DMS114 treated with DMSO at 0.1 percent for 48 hours (cell line): Measurements from ENCODE around the gene H6PD.

Experiments
- DNase-seq: peaks from one replicate; lab custom pipeline; 2025; ENCODE audit not compliant: unreplicated experiment; lab: John Stamatoyannopoulos, UW

The H6PD gene

DNA sequence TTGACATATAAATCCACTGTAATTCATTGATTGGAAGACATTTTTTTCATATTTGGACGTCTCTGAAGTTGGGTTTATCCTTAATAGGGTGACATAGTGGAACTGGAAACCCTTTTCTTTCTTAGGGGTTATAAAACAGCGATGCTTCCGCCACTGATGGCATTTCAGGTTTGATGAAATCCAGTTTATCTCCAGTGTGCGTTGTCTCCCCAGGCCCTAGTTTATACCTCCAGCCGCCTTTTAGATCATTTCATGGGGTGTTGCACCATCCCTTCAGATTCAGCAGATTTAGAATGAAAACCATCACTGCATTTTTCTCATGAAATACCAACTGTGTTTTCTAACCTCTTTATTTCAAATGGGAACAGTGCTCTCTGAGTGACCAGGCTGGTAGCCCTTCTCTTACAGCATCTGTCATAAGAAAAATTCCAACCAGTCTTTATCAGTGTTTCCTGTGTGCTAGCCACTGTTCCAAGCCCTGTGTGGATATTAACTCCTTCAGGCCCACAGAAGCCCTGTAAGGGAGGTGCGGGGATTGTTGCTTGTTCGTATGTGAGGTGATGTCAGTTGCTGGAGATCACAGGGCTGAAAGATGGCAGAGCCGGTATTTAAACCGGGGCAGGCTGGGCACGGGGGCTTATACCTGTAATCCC, 19.0 kb downstream of the H6PD start:
- DNase-seq = no peak

DNA sequence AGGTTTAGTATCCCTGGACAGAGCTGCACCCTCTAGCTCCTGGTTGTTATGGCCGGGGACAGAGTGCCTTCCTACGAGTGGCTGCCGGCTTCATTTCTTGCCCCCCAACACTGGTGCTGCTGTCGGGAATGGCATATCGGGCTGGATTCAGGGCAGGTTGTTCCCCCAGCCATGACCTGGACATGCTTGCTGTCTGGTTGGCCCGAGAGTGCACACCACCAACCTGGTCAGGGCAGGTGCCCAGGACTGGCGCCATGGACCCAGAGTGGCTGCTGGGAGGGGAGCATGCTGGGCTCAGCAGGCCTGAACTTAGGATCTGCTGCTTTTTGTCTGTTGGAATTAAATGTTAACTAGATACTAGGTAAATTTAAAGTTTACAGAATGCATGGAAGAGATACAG, 21.8 kb downstream of the H6PD start:
- no peak for DNase-seq

DNA sequence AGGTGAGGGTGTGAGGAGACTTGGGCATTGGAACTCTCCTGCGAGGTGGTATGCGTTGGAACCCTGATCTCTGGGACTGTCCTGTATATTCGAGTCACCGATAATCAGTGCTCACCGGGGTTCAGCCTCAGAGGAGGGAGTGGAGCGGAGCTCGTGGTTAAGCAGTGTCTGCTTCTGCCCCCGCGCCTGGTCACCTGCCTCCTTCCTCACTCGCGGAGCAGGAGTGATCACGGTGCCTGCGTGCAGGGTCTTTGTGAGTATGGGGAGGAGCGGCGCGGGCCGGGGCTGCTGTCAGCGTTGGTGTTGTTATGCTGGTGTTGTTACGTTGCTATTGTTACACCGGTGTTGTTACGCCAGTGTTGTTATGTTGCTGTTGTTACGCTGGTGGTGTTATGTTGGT, 23.3 kb downstream of the H6PD start:
- DNase-seq = no peak

- no peak for DNase-seq
Observed at GRCh38 chr1:9258629-9259028, 24.1 kb downstream of the H6PD start.

DNA sequence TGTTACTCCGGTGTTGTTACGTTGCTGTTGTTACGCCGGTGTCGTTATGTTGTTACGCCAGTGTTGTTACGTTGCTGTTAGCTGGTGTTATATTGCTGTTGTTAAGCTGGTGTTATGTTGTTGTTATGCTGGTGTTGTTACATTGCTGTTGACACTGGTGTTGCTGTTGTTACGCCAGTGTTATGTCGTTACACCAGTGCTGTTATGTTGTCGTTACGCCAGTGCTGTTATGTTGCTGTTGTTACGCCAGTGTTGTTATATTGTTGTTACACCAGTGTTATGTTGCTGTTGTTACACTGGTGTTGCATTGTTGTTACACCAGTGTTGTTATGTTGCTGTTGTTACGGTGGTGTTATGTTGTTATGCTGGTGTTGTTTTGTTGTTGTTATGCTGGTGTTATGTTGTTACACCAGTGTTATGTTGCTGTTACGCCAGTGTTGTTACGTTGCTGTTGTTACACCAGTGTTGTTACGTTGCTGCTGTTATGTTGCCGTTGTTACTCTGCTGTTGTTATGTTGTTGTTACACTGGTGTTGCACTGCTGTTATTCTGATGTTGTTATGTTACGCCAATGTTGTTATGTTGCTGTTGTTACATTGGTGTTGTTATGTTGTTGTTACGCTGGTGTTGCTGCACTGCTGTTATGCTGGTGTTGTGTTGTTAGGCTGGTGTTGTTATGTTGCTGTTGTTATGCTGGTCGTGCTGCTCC, 25.6 kb downstream of the H6PD start:
- no peak for DNase-seq

DNA sequence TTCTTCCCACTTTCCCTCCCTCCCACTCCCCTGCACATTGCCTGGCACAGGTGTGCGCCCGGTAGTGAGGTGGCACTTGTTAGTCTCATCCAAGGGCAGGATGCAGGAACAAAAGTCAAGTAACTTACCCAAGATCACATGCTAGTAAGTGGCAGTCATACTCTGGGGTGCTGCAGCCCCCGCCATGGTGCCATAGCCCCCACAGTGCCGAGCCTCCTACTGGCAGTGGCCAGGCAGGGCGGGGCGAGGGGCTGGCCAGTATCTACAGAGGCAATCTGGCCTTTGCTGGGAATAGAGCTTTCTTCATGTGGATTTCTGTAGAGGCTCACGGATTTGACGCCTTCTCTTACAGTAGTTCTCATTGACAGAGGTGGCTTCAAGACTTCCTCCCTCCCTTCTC, 26.9 kb downstream of the H6PD start:
- DNase-seq = no peak

DNA sequence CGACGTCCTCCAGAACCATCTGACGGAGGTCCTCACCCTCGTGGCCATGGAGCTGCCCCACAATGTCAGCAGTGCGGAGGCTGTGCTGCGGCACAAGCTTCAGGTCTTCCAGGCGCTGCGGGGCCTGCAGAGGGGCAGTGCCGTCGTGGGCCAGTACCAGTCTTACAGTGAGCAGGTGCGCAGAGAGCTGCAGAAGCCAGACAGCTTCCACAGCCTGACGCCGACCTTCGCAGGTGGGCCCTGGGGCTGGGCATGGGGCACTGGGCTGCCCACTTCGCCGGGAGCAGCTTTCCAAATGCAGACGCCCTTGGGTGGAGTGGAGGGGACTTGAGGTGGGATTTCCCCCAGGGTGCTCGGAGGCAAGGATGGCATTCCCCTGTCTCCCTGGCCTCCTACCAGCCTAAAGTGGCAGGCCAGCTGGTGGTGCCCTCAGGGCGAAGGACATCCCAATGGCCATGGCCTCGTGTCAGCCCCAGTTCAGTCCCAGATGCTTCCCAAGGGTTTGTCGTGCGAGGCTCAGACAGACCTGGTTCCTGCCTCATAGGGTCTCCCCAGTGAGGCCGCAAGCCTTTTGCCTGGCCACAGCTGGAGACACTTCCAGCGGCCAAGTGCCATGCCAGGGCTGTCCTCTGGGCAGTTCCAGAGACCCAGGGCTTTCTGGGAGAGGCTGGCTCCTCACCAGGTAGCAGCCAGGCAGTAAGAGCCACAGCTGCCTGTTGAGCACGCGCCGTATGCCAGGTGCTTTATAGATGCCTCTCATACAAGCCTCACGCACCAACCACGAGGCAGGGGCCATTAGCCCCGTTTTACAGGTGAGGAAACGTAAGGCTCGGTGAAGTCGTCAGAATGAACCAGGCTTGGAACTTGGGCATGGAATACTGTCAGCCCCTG, 27.8 kb downstream of the H6PD start:
- DNase-seq = no peak

GRCh38 chr1:9263276-9263855, 28.8 kb downstream of the H6PD start:
- no peak for DNase-seq

DNA sequence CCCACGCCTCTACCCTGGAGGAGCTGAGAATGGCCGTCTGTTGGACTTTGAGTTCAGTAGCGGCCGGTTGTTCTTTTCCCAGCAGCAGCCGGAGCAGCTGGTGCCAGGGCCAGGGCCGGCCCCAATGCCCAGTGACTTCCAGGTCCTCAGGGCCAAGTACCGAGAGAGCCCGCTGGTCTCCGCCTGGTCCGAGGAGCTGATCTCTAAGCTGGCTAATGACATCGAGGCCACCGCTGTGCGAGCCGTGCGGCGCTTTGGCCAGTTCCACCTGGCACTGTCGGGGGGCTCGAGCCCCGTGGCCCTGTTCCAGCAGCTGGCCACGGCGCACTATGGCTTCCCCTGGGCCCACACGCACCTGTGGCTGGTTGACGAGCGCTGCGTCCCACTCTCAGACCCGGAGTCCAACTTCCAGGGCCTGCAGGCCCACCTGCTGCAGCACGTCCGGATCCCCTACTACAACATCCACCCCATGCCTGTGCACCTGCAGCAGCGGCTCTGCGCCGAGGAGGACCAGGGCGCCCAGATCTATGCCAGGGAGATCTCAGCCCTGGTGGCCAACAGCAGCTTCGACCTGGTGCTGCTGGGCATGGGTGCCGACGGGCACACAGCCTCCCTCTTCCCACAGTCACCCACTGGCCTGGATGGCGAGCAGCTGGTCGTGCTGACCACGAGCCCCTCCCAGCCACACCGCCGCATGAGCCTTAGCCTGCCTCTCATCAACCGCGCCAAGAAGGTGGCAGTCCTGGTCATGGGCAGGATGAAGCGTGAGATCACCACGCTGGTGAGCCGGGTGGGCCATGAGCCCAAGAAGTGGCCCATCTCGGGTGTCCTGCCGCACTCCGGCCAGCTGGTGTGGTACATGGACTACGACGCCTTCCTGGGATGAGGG, 29.7 kb downstream of the H6PD start:
- DNase-seq = no peak

DNA sequence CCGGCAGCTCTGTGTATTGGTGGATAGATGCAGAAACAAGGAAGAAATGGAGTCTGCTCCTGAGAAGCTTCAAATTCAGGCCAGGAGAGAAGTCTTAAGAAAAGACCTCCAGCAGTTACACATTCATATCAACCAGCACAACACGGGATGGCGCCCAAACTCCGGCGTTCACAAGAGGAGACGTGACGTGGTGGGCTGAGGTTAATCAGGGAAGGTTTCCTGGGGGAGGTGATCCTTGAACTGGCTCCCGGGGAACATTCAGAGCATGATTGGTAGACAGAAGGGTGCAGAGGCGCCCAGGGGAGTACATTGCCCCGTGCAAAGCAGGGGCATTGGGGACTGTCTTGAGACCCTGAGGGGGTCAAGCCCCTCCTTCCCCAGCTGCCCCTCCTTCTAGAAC, 30.5 kb downstream of the H6PD start:
- no peak for DNase-seq

DNA sequence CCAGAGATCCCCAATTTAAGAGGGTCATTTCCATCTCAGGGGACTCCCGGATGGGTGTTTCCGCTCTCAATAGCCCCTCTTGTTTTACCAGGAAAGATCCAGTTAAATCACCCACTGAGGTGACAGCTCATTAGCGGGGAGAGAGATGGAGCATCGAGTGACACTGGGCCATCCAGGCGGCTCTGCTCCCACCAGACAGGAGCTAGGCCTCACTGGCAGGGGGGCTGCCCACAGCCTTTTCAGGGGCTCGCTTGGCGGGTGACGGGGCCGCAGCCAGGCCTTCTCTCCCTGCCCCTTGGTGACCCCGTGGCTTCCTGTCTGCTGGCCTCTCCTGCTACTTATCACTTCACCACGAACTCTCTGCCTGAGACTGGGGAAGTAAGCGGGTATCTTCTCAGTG, 31.4 kb downstream of the H6PD start:
- no peak for DNase-seq

DNA sequence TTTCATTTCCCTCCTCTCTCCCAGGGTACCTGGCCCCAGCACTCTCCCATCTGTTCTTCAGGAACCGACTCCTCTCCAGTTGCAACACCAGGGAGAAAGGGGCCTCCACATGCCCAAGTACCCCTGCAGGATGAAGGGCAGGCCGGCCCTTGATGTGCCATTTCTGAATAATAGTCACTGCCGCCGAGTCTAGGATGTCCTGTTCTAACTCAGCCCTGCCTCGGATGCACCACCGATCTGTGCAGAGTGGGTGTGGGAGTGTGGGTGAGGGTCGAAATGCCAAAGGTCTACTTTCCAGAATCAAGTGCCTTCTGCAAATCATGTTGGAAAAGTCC, 32.7 kb downstream of the H6PD start:
- no peak for DNase-seq

GRCh38 chr1:9267827-9268581, 33.4 kb downstream of the H6PD start:
- no peak for DNase-seq

GRCh38 chr1:9269078-9269501, 34.5 kb downstream of the H6PD start:
- DNase-seq = no peak

DNA sequence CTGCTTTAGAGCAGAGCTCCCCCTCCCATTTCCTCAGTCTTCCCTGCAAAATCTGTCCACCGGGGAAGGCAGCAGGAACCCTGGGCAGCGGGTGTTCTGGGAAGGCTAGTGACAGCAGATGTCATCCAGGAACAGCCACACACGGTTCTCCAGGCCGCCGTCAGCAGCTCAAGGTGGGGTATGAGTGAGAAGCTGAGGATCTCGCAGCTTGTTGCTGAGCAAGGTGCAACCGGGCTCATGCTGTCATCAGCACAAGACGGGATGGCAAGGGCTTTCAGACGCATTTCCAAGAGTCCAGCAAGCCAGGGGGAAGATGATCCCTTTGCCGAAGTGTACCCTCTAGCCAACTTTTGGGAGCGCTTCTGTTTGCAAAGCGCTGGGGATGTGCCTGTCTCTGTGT, 35.1 kb downstream of the H6PD start:
- DNase-seq = no peak

- no peak for DNase-seq
Observed at GRCh38 chr1:9270290-9270883, 35.8 kb downstream of the H6PD start.

DNA sequence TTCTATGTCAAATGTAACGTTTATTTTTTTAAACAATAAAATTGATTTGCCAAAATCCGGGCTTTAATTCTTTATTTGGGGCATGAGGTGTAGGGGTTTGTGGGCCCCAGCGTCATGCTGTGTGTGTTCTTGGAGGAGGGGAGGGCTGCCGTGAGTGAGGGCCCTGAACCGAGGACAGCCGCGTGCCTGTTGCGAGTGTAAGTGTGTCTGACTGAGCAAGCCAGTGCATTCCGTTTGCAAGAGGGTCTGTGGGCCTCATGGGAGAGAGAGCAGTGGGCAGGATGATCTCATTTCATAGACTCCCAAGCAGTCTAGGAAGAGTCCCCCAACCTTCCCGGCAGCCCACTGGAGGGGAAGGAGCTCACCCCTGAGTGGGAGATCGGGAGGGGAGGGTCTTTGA, 36.7 kb downstream of the H6PD start:
- DNase-seq = no peak

DNA sequence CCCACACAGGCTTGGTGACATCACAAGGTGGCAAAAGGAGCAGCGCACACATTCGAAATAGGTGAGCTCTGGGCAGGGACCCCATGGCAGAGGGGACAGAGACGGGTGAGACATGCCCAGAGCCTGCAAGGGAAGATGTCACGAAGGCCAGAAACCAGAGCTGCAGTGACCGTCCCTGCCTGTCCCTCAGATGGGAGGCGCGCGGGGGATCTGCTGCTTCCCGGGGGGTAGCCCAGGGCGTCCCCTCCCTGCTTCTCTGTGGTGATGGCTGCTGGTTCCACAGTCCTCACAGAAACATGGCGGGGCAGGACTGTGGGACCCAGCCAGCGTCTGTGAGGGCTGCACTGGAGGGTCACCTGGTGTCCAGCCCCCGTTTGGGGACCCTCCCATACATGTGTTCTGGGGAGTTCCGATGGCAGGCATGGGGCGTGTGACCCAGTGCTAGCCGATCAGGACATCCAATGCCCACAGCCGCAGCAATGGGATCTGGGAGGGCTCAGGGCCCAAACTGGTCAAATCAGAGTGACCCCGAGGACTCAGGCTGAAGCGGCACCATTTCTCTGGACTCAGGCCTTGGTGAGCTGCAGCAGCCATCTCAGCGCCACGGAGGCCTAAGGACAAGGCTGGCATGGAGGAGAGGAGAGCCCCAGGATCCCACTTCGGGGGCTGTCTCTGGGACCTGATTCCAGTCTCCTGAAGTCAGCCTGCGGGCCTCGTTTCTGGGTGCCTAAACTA, 37.5 kb downstream of the H6PD start:
- DNase-seq = no peak

- DNase-seq = no peak
Observed at GRCh38 chr1:9273177-9273576, 38.6 kb downstream of the H6PD start.
